Activated CD4-positive, CD25-positive, alpha-beta regulatory T cell treated with anti-CD3 and anti-CD28 coated beads, Interleukin-2, amount 50 U/mL, for 24 hours (primary cell): ENCODE data around the gene SSTR5.

Source experiments
- ATAC-seq, 2 donors: fragments of 150-1000 bp; cut with Tn5 transposase; one replicate each; pipeline ENCODE4 v1.10.0; 2021; ENCODE audit warnings: mild to moderate bottlenecking in 1 of 2, moderate library complexity in 1 of 2

Gene SSTR5

DNA sequence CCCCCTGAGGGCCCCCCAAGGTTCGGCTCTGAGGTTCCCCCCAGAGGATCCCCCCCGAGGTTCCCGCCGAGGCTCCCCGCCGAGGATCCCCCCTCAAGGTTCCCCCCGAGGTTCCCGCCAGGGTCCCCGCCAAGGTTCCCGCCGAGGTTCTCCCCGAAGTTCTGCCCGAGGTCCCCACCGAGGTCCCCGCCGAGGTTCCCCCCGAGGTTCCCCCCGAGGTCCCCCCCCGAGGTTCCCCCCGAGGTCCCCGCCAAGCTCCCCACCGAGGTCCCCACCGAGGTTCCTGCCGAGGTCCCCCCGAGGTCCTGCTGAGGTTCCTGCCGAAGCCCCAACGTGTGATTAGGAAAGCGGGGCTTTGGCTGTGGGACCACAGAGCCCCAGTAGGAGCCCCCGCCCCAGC lies 32.2 kb upstream of the SSTR5 start:
- no peak for ATAC-seq

DNA sequence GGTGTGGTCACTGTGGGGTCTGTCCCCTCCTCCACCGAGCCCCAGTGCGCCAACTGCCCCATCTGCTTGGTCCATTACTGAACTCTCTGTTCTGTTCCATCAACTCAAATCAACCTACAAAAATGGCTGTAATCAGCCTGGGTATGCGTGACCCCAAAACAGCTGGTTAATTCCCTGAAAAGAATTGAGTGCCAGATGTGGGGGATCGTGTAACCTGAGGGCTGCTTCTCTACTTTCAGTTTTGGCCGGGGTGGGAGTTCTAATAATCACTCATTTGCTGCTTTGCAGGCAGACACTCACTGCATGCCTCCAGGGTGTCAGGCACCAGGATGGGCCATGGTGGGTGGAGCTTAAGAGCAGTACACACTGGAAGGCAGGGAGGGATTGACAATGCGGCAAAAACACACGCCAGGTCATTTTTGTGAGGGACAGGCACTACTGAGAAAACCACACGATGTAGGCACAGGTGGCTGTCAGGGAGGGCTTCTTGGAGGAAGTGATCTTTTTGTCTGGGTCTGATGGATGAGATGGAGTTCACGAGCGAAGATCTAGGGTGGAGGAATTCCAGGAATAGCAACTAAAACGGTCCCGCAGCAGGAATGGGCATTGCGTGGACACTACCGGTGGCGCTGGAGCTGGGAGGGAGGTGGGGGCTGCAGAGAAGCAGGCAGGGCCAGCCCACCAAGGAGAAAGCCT lies 30.4 kb upstream of the SSTR5 start:
- ATAC-seq = no peak

DNA sequence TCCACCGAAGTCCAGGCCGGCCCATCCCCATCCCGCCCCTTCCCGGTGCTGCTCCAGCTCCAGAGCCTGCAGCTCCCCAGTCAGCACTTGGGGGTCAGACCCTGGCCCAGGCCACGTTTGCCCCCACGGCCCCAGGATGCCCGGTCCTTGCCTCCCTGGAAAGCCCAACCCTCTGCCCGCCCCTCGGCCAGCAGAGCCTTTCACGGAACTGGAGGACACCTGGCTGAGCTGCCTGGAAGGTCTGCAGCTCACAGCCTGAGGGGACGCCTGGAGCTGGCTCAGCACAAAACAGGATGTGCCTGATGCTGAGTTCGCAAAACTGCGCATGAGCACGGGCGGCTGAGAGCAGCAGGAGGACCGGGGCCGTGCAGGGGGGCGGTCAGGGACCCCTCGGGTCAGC lies 29.7 kb upstream of the SSTR5 start:
- no peak for ATAC-seq

DNA sequence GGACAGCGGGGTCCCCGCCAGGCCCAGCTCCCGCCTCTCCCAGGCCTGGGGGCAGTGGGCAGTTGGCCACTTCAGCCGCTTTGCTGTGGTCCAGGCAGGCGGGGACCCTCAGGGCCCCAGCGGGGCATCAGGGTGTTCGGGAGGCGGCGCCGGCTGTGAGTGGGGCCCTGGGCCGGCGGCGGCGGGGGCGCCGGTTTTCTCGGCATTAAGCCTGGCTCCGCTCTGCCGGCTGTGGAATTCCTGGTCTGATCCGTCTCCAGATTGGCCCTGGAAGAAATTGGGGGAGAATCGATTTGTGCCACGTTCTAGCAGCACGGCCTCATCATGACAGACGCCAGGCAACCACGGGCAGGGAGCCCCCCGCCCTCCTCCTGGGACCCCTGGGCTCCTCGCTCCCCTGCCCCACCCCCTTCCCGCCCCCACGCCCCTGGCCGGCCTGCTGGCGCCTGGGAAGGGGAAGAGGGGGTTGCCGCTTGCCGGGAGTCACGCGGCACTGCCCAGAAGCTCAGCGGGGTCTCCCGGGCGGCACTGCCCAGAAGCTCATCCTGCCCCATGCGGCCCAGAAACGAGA lies 28.6 kb upstream of the SSTR5 start:
- ATAC-seq = no peak

DNA sequence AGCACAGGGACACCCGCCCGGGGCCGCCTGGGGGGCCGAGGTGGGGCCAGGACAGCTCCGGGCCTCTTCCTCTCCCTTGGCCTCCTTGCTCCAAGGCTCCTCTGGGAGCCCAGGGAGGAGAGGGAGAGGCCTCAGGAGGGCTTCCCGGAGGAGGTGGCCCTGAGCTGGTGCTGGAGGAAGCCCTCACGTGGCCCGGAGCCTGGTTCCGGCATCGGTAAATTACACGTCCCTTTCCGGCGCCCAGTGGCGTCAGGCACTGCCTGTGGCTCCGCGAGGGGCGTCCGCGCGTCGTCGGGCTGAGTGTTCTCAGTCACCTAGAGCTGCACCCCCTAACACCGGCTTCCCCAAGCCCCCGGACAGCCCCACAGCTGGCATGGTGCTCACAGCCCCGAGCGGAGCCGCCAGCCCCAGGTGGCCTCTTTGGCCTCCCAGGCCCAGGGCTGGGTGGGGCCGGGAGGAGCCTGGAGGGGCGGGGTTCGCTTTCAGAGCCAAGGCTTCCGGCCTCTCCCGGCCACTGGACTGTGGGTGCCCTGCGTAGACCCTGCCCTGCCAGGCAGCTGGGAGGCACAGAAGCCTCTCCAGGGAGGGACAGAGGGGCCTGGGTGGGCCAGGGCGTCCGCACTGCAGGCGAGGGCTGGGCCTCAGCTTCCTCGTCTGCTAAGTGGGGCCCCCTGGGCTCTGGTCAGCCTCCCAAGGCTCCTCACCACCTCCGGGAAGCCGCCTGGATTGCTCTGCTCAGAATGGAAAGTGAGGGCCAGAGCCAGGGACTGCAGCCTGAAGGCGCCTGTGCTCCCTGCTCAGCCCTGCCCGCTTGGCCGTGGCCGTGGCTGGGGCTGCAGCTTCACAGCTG lies 27.9 kb upstream of the SSTR5 start:
- no peak for ATAC-seq

DNA sequence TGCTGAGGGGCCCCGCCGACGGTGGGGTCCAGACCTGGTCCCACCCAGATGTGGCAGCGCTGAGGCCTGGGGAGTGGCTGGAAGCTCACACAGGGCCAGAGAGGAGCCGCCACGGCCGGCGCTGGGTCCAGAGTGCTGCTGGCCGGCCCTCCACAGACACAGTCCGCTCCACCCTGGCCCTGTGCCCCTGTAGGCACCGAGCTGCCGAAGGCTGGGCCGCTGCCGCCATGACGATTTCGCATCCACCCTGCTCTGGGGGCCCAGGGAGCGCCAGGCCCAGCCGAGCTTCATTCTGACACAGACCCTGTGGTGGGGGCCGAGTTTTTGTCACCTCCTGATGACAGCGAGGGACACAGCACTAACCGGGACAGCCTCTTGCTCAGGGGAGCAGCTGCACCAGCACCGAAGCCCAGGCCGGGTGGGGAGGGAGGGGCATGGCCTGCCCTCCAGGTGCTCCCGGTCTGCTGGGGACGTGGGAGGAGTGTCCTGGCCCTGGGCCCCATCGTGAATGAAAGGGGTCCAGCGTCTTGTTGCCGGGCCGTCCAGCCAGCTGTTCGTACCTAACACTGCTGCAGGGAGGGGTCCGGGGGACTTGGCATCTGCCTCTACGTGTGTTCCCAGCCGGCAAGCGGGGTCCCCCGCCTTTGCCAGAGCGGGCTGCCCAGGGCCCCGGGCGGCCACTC lies 27.1 kb upstream of the SSTR5 start:
- no peak for ATAC-seq

DNA sequence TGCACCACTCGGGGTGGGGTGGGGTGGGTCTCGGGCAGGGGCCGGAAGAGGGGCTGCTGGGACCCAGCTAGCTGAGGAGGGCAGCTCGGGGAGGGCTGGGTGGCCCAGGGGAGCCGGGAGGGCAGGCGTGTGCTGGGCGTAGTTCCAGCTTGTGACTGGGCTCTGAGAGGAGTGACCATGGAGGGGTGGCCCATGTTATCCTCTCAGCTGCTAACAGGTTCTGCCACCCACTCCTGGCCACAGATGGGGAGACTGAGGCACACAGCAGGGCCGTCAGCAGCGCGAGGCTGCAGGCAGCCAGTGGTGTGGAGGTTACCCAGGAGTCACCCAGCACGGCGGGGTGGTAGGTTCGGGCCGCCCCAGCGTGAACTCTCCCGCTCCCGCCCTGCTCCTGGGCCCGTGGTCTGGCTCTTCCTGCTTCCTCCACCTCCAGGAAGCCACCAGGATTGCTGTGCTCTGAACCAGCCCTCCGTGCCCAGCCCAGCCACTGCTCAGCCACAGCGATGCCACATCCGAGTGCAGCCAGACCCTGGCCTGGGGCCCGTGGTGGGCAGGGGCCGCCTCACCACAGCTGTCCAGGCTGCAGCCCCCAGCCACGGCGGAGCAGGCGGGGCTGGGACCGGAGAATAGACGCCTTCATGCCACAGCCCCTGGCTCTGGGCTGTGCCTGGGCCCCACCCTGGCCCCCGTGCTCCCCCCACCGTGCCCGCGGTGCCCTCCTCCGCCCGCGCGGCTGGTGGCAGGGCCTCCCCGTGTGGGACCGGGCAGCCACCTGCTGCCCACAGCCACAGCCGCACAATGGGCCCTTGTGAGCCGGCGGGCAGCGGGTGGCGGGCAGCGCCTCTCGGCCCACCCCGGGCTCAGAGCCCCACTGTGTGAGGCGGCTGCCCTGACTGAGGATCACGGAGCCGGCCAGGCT lies 26.3 kb upstream of the SSTR5 start:
- no peak for ATAC-seq

DNA sequence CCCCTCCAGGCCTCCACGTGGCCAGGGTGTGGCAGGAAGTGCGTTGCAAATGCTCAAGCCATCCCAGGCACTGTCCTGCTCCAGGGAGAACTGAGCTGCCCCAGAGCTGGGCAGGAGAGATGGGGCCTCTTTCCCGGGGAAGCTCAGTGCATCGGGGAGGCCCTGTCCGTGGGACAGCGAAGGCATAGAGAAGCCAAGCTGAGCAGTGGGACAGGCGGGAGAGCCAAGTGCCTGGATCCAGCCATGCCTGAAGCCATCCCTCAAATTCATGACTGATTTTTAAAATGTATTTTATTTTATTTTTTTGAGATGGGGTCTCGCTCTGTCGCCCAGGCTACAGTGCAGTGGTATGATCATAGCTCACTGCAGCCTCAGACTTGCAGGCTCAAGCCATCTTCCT lies 25.4 kb upstream of the SSTR5 start:
- ATAC-seq = no peak

DNA sequence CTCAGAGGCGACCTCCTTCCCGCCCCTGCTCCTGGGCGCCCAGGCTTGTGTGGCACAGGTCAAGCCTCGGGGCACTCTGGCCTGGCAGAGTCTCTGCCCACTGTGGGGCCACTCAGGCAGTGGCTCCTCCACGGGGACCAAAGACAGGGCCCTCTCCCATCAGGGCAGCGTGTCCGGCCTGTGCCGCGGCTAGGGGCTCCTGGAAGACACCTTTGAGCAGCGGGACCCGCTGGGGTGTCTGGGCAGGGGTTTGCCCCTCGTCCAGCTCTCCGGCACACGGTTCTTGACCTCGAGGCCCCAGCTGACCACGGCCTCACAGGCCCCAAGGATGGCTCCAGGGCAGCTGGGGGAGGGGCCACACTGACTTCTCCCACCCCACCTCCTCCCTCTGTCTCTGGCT lies 24.7 kb upstream of the SSTR5 start:
- no peak for ATAC-seq

DNA sequence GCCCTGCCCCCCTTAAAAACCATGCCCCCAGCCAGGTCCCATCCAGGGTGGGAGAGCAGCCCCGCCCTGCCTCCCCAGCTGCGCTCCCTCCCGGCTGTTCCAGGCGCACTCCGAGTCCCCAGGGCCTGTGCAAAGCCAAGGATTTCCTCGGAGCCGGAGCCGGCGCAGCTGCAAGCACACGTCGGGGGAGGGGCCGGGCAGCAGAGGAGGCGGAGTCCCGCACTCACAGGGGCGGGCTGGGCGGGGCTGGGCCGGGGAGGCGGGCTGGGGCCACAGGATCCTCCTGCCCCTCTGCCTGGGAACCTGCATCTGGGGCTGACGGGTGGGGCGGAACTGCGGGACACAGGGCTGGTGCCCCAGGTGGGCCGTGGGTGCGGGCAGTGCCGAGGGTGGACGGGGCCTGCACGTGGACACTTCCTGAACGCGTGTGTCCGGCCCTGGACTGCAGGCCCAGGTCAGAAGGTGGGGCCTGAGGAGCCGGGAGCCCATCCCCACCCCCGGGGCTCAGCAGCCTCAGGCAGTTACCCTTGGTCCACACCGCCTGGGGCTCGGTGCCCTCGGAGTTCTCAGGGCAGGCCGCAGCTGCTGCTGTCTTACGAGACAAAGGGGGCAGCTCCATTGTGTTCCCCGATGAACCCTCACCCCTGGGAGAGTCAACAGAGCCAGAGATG lies 24.0 kb upstream of the SSTR5 start:
- ATAC-seq = no peak

DNA sequence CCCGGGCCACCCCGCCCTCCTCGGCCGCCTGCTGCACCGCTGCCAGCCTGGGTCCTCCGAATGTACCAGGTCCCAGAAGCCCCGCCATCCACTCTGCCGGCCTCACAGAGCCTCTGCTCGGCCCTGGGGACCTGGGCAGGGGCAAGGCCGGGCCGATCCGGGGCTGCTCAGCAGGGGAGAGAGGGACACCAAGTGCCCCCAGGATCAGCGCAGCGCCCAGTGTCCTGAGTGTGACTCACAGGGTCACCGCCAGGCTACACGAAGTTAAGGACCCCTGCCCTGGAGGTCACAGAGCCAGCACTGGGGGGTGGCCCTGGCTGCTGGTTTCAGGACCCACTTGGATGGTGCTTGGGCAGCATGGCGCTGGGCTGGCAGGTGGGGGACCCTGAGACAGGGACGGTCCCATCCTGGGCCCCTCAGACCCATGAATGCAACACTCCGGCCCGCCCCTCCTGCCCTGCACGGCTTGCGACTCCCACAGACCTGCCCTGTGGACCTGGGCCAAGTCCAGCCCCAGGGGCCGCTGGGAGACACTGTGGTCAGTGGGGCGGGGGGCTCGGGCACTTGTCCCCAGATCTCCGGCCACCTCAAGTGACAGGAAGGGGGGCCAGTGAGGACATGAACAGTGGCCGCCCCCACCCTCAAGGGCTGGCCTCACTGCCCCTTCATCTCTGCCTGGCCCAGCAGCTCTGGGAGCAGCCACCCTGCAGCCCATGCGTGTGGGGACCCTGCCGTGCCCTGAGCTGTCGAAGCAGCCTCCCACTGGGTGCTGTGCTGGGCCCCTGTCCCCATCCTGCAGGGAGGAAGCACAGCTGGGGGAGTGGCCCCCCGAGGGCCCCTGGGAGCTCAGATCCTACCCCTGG lies 23.2 kb upstream of the SSTR5 start:
- no peak for ATAC-seq

DNA sequence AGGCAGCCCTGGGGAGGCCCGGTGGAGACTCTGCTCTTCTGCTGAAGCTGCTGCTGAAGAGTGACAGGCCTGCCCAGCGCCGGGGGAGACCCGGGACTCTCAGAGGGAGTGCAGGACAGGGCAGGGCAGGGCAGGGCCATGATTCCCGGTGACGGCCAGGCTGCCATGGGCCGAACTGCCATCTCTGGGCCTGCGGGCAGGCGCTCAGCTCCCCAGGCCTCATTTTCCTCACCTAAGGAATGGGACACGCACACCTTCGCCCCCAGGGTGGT lies 22.6 kb upstream of the SSTR5 start:
- ATAC-seq = no peak

DNA sequence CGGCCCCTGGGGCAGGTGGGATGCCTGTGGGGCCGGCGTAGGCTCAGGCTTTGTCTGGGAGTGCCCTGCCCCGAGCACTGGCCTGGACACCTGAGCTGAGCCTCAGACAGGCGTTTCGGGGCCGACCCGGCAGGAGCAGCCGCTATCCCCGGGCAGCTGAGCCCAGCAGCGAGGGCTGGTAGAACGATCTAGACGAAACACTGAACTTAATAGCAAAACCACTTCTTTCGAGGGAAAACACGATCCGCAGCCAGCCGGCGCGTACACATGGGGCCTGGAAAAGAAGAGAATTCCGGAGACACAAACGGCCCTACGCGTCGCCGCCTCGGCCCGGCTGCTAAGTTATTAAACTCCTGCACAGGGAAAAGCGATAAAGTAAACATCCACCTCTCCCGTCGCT lies 22.0 kb upstream of the SSTR5 start:
- no peak for ATAC-seq

DNA sequence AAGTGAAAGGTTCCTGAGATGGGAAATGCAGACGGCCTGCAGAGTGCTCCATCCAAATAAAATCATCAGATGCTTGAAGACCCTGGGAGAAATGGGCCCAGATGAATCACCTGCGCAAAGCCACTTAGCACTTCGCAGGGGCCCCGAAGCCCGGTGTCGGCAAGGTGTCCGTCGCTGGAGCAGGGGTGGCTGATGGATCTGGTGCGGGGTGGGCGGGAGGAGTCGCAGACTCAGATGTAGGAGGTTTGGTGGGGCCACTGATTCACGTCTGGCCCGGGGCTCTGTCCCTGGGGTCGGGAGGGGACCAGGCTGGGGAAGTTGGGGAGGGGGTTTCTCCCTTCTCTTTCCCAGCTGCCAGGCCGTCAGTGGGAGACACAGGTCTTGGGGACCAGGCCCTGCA lies 21.6 kb upstream of the SSTR5 start:
- no peak for ATAC-seq

DNA sequence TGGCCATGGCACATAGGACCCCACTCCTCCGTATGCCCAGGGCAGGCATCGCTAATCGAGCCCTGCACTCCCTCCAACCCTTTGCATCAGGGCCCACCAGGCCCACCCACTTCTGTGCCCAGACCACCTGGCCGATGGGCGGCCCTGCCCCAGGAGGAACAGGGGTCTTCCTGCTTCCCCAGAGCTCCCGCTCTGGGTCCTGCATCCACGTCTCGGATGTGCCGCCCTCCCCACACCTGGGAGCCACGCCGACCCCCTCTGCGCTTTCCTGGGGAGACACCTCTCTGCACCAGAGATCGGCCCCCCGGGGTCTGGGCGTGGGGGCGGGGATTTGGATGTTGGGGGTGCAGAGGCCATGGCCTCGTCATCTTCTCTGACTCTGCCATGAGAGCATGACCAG lies 21.1 kb upstream of the SSTR5 start:
- no peak for ATAC-seq

DNA sequence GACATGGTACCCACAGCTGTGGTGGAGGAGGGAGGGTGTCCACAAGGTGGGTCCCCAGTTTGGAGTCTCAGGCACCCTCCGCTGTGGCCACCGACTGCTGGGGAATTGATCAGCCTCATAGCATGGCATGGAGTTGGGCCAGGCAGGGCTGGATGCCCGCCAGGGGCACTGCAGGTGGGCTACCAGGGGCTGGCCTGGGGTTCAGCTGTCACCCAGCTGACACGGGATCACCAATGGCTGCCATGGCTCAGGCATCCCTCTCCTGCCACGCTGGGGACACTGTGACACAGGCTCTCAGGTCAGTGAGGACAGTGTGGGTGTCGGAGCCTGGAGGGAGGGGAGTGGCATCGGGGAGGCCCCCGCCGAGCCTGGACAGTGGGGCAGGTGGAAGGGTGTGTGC lies 19.8 kb upstream of the SSTR5 start:
- no peak for ATAC-seq

DNA sequence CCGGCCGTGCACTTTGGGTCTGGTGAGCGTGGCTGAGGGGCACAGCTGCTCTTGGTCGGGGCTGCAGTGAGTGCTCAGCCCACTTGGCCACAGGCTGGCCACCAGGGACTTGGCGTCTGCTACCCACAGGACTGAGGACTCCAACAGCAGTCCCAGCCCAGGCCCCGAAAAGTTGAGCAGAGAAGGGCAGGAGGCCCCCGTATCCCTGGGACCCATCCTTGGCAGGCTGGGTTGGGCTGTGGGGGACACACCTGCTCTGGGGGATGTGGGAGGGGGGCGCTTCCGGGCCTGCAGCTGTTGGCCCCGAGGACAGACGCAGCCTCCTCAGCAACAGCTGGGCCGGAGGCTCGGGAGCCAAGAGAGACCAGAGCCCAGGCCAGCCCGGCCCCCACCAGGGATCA lies 19.4 kb upstream of the SSTR5 start:
- no peak for ATAC-seq

DNA sequence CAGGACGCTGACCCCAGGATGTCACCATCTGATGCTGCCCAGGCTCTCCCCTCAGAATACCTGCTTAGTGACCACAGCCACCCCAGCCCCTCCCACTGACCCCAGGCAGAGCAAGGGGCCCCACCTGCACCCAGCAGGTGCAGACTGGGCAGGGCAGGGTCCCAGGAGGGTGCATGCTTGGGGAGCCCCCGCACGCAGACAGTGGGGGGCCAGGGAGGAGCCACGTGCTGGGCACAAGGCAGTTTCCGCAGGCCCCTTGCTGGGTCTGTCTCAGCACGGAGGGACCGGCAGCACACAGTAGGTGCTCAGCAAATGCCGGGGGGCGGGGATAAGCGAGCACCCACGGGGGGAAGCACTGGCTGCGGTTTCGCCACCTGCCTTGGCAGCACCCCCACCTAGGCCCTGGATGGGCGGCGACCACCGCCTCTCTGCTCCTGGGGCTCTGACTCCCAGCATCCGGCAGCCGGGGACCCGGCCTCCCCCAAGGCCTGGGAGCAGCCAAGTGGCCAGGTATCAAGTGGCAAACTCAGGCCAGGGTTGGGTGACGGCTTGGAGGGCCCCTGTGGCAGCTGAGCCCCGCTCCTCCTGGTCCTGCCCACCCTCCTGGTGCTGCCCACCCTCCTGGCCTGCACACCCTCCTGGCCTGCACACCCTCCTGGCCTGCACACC lies 18.7 kb upstream of the SSTR5 start:
- no peak for ATAC-seq

DNA sequence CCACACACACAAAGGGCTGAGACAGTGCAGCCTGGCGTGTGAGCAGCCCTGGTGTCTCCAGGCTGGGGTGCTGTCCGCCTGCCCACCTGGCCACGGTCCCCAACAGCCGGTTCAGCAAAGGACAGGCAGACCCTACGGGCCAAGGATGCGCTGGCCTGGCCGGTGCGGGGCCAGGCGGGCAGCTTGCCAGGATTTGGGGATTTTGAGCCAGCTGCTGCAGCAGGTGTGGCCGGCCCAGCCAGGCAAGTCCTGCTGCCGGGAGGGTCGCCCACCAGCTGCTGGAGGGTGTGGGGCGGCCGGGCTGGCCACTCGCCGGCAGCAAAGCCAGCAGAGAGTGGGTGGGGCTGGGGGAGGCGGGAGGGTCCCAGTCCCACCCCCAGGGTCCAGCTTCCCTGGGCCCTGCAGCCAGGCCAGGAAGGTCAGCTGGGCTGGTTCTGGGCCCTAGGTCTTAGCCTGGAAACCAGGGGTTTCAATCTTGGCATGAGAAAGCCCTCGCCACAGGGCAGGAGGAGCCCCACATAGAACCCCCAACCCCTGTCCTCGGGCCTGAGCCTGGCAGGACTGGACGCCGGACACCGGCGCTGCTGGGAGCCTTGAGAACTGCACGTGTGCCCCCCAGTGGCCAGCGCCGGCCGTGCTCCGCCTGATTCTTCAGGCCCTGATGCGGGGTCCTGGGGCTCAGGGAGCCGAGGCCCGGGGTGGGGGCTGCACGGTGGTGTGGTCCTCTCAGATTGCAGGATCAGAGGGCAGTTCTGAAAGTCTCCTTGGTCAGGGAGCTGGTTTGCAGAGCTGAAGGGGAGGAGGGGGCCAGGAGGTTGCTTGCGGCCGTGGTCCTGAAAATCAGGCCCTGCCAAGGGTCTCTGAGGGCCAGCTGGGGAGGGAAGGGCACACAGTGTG lies 17.6 kb upstream of the SSTR5 start:
- peak; percentile 24 to 37 for ATAC-seq

DNA sequence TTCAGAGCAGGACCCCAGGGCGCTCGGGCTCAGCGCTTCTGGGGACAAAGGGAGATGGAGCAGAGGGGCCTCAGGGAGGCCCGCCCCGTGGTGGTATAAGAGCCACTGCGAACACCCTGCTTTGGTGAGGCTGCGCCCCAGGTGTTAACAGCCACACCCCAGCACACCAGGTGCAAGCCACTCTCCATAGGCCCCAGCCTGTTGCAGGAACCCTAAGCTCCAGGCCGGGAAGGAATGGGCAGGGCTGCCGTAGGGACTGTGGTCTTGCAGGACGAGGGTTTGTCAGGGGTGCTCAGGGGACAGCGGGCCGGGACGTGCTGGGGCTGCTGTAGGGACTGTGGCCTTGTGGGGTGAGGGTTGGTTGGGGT lies 17.0 kb upstream of the SSTR5 start:
- no peak for ATAC-seq
